Measurements from ENCODE around the gene PRKCSH. TPM values are rescaled to one million over a fixed set of nuclear protein-coding genes. Genes with fewer than 3 reads are reported as not detected.

PRKCSH gene
- total and polyA plus RNA-seq, 2 experiments from 2014 or later: 85.3 to 130 TPM

GRCh38 chr19:11450570-11451326, 15.3 kb downstream of the PRKCSH start (continued):
- TF ChIP-seq ZNF462 (CRISPR knock-in tag; IDR thresholded peaks at IDR 0.05) (no peak), ETS1 (IDR thresholded peaks at IDR 0.05) (no peak), EZH2phosphoT487 (IDR thresholded peaks at IDR 0.05; ENCODE audit: unreplicated experiment) (no peak), ZNF114 (CRISPR knock-in tag; IDR thresholded peaks at IDR 0.05) (no peak), JUNB (IDR thresholded peaks at IDR 0.05; ENCODE audit: unreplicated experiment) (no peak), POLR2AphosphoS5 (IDR thresholded peaks at IDR 0.05; ENCODE audit: low read depth) (no peak; the same call in 1 of the 2 replicates), ZNF331 (CRISPR knock-in tag; IDR thresholded peaks at IDR 0.05; ENCODE audit: low read depth) (no peak), CREB1 (CRISPR knock-in tag; IDR thresholded peaks at IDR 0.05; ENCODE audit: low read depth) (no peak), REST (IDR thresholded peaks at IDR 0.05; ENCODE audit: unreplicated experiment) (no peak)

All from GM23338 (cell line).